Activated B cell treated with CpG ODN at 0.5 μM for 24 hours (primary cell): ENCODE data around the gene MRGPRD. TPM values are rescaled to one million over a fixed set of nuclear protein-coding genes. Genes with fewer than 3 reads are reported as not detected.

ENCODE experiments used
- ATAC-seq: fragments of 200-7000 bp; cut with Tn5 transposase; one replicate; pipeline ENCODE4 v1.10.0; 2021; ENCODE audit warnings: low read depth, mild to moderate bottlenecking, moderate library complexity
- CTCF ChIA-PET: fragments of 350-600 bp; sonication (Branson Sonifier 250); formaldehyde crosslinking; loops from one replicate; lab custom pipeline; 2021; ENCODE audit warnings: antibody characterized with exemption; lab: Charles Lee
- POLR2A ChIA-PET: fragments of 350-600 bp; sonication (Branson Sonifier 250); formaldehyde crosslinking; loops from one replicate; lab custom pipeline; 2021; ENCODE audit warnings: antibody characterized with exemption; lab: Charles Lee
- DNase-seq: peaks from one replicate; pipeline ENCODE4 v3.0.0; 2022
- H3K27ac Mint-ChIP-seq: one replicate; pipeline ENCODE4 v1.8.0; 2020; ENCODE audit warnings: mixed read lengths
- H3K27me3 Mint-ChIP-seq: one replicate; pipeline ENCODE4 v1.8.0; 2021; ENCODE audit warnings: mixed read lengths
- H3K36me3 Mint-ChIP-seq: one replicate; pipeline ENCODE4 v1.8.0; 2021; ENCODE audit warnings: low read depth, mixed read lengths
- H3K4me1 Mint-ChIP-seq: one replicate; pipeline ENCODE4 v1.8.0; 2021; ENCODE audit warnings: mixed read lengths
- H3K4me3 Mint-ChIP-seq: one replicate; pipeline ENCODE4 v1.8.0; 2020; ENCODE audit warnings: mild to moderate bottlenecking, mixed read lengths
- H3K9me3 Mint-ChIP-seq: one replicate; pipeline ENCODE4 v1.8.0; 2020; ENCODE audit warnings: mixed read lengths
- CTCF ChIP-seq: fragments of 200-600 bp; IDR thresholded peaks from one replicate; pipeline ENCODE4 v1.8.0; 2022; ENCODE audit warnings: antibody characterized with exemption, mild to moderate bottlenecking
- intact Hi-C: fragments of 100-400 bp; cut with micrococcal nuclease; formaldehyde crosslinking; loops from one replicate; pipeline ENCODE4 v1.15.1; 2024
- total RNA-seq: library from RNA; stranded (reverse); gene quantifications from 2 replicates; pipeline ENCODE4 v1.2.3, GENCODE V29; 2022

Gene MRGPRD
- total RNA-seq, 1 donor from 2014 or later: not detected

GRCh38 chr11:68960294-68961071 lies 20.3 kb downstream of the MRGPRD start:
- DNase-seq (no peak), ATAC-seq (no peak)
- ChIA-PET POLR2A (interaction anchor here (0.6 kb wide), 1 partner anchor 17 kb away, joined by 4 read pairs; no protein-coding TSS in a partner anchor), CTCF (no interaction called here)
- Mint-ChIP-seq H3K9me3 (no peaks in the 10 kb centered on the region), H3K27me3 (no peaks in the 10 kb centered on the region), H3K4me3 (no peak overlapping the region), H3K36me3 (no peaks in the 10 kb centered on the region), H3K27ac (no peak overlapping the region), H3K4me1 (peaks cover 12% of the 10 kb centered on the region)
- TF ChIP-seq CTCF: no peak
- intact Hi-C loops: no loop called here

- Mint-ChIP-seq H3K9me3 (no peaks in the 10 kb centered on the region), H3K36me3 (no peaks in the 10 kb centered on the region), H3K27me3 (peaks cover 2% of the 10 kb centered on the region), H3K4me3 (no peak overlapping the region), H3K27ac (no peak overlapping the region), H3K4me1 (peaks cover 16% of the 10 kb centered on the region)
- ATAC-seq (no peak), DNase-seq (no peak)
- CTCF ChIA-PET: no interaction called here
- TF ChIP-seq CTCF: no peak
- POLR2A ChIA-PET: interaction anchor here (0.6 kb wide), 1 partner anchor 18 kb away, joined by 4 read pairs; no protein-coding TSS in a partner anchor
- intact Hi-C loops: no loop called here
Observed at GRCh38 chr11:68959465-68960293, 21.1 kb downstream of the MRGPRD start.

- no peak for TF ChIP-seq CTCF
- no peaks in the 10 kb centered on the region for H3K36me3 Mint-ChIP-seq
- ATAC-seq (no peak), DNase-seq (no peak)
- POLR2A ChIA-PET: no interaction called here
- CTCF ChIA-PET: no interaction called here
- H3K27ac Mint-ChIP-seq: no peak overlapping the region
- intact Hi-C loops: no loop called here
- peaks cover 16% of the 10 kb centered on the region for H3K4me1 Mint-ChIP-seq
- no peak overlapping the region for H3K4me3 Mint-ChIP-seq
- H3K9me3 Mint-ChIP-seq: no peaks in the 10 kb centered on the region
- H3K27me3 Mint-ChIP-seq: peaks cover 2% of the 10 kb centered on the region
Observed at GRCh38 chr11:68958211-68958610, 22.6 kb downstream of the MRGPRD start.

- H3K4me1 Mint-ChIP-seq: peaks cover 9% of the 10 kb centered on the region
- CTCF ChIA-PET: interaction anchor here (1.2 kb wide), 1 partner anchor 131 kb away, joined by 3 read pairs; no protein-coding TSS in a partner anchor
- ATAC-seq: no peak
- POLR2A ChIA-PET: no interaction called here
- no peak overlapping the region for H3K4me3 Mint-ChIP-seq
- H3K9me3 Mint-ChIP-seq: no peaks in the 10 kb centered on the region
- no peak for TF ChIP-seq CTCF
- DNase-seq: no peak
- H3K36me3 Mint-ChIP-seq: no peaks in the 10 kb centered on the region
- intact Hi-C loops: loop anchor here (1.0 kb wide), 1 partner anchor 132 kb away; no protein-coding TSS in a partner anchor
- H3K27me3 Mint-ChIP-seq: peaks cover 6% of the 10 kb centered on the region
- H3K27ac Mint-ChIP-seq: no peak overlapping the region
Observed at GRCh38 chr11:68956547-68957254, 24.1 kb downstream of the MRGPRD start.
